Mesendoderm (in vitro differentiated cells): ENCODE measurements around the gene MRPL58.

Source experiments
- DNase-seq: peaks from one replicate; pipeline ENCODE4 v3.0.0; 2013
- H2AK5ac ChIP-seq: 2 replicates; pipeline ENCODE4 v1.6.1; 2013; ENCODE audit warnings: low read length, inconsistent platforms
- H2BK120ac ChIP-seq: 2 replicates; pipeline ENCODE4 v1.6.1; 2013; ENCODE audit warnings: low read depth, mild to moderate bottlenecking, low read length, moderate library complexity, mixed read lengths
- H2BK15ac ChIP-seq: replicated peaks from 2 replicates; pipeline ENCODE4 v1.6.1; 2013; ENCODE audit warnings: low read depth, mild to moderate bottlenecking, moderate library complexity
- H2BK5ac ChIP-seq: 2 replicates; pipeline ENCODE4 v1.6.1; 2013; ENCODE audit warnings: low read length, inconsistent platforms
- H3K18ac ChIP-seq: 2 replicates; pipeline ENCODE4 v1.6.1; 2013; ENCODE audit warnings: mild to moderate bottlenecking, low read length, mixed read lengths
- H3K23ac ChIP-seq: one replicate; pipeline ENCODE4 v1.6.1; 2013; ENCODE audit warnings: low read length
- H3K27ac ChIP-seq: 2 replicates; pipeline ENCODE4 v1.5.1; 2013; ENCODE audit warnings: low read depth, mild to moderate bottlenecking, inconsistent platforms, low read length, moderate library complexity
- H3K27me3 ChIP-seq: 2 replicates; pipeline ENCODE4 v1.6.1; 2013; ENCODE audit warnings: low read length, control low read depth, mild to moderate bottlenecking, inconsistent platforms; ENCODE audit not compliant: insufficient read depth, poor library complexity
- H3K36me3 ChIP-seq: 2 replicates; pipeline ENCODE4 v1.6.1; 2013; ENCODE audit warnings: low read length, inconsistent platforms; ENCODE audit not compliant: control insufficient read depth, insufficient read depth
- H3K4ac ChIP-seq: one replicate; pipeline ENCODE4 v1.6.1; 2013; ENCODE audit warnings: low read depth, mild to moderate bottlenecking, low read length, moderate library complexity
- H3K4me1 ChIP-seq: 2 replicates; pipeline ENCODE4 v1.6.1; 2013; ENCODE audit warnings: low read depth, low read length, inconsistent platforms; ENCODE audit not compliant: control insufficient read depth
- H3K4me2 ChIP-seq: 2 replicates; pipeline ENCODE4 v1.6.1; 2013; ENCODE audit warnings: low read length
- H3K4me3 ChIP-seq: 2 replicates; pipeline ENCODE4 v1.5.1; 2013; ENCODE audit warnings: mild to moderate bottlenecking, low read length
- H3K56ac ChIP-seq: one replicate; pipeline ENCODE4 v1.6.1; 2013; ENCODE audit warnings: low read length
- H3K79me1 ChIP-seq: 2 replicates; pipeline ENCODE4 v1.6.1; 2013; ENCODE audit warnings: low read length, inconsistent platforms
- H3K79me2 ChIP-seq: 2 replicates; pipeline ENCODE4 v1.6.1; 2013; ENCODE audit warnings: mild to moderate bottlenecking, low read length; ENCODE audit not compliant: control insufficient read depth, insufficient read depth
- H3K9ac ChIP-seq: 2 replicates; pipeline ENCODE4 v1.6.1; 2013; ENCODE audit warnings: low read length, inconsistent platforms
- H4K5ac ChIP-seq: one replicate; pipeline ENCODE4 v1.6.1; 2013; ENCODE audit warnings: low read length
- H4K8ac ChIP-seq: one replicate; pipeline ENCODE4 v1.6.1; 2013; ENCODE audit warnings: low read depth, mild to moderate bottlenecking, control low read depth, low read length, moderate library complexity
- whole genome bisulfite sequencing: extraction: QIAGEN DNeasy Blood & Tissue Kit; methylation state at CpG from one replicate; pipeline ENCODE4 v1.1.7; 2013; ENCODE audit warnings: low lambda C conversion rate, missing lambda C conversion rate; ENCODE audit not compliant: insufficient coverage; ENCODE audit errors: extremely low coverage; 5-methylcytosine and 5-hydroxymethylcytosine counted together

The MRPL58 gene

GRCh38 chr17:74972973-74973328 is 39.5 kb upstream of the MRPL58 start:
- Histone ChIP-seq H3K18ac (no peak overlapping the region), H3K4ac (no peak overlapping the region), H4K8ac (no peak overlapping the region), H3K79me1 (no peaks in the 10 kb centered on the region), H3K4me3 (no peak overlapping the region), H3K23ac (no peak overlapping the region), H3K27me3 (peaks cover 6% of the 10 kb centered on the region), H2BK15ac (no peak overlapping the region), H3K9ac (no peak overlapping the region), H4K5ac (no peak overlapping the region), H2BK5ac (no peak overlapping the region), H2BK120ac (no peak overlapping the region), H3K4me1 (peaks cover 3% of the 10 kb centered on the region), H3K27ac (no peak overlapping the region), H3K4me2 (no peak overlapping the region), H3K56ac (no peak overlapping the region), H3K36me3 (no peaks in the 10 kb centered on the region), H2AK5ac (no peak overlapping the region), H3K79me2 (no peaks in the 10 kb centered on the region)
- no peak for DNase-seq
- no CpG with 5 or more reads among the region's 17 CpGs for WGBS

GRCh38 chr17:74975943-74976342 is 36.5 kb upstream of the MRPL58 start:
- no peak overlapping the region for H2BK15ac ChIP-seq
- no peak overlapping the region for H2AK5ac ChIP-seq
- WGBS, result no CpG with 5 or more reads among the region's 4 CpGs
- H3K4me3 ChIP-seq, result no peak overlapping the region
- H3K4me2 ChIP-seq, result no peak overlapping the region
- H2BK5ac ChIP-seq, result no peak overlapping the region
- peaks cover 6% of the 10 kb centered on the region for H3K27me3 ChIP-seq
- no peak for DNase-seq
- no peak overlapping the region for H3K4ac ChIP-seq
- no peaks in the 10 kb centered on the region for H3K79me2 ChIP-seq
- no peak overlapping the region for H3K56ac ChIP-seq
- no peak overlapping the region for H4K8ac ChIP-seq
- H3K9ac ChIP-seq, result no peak overlapping the region
- no peak overlapping the region for H3K18ac ChIP-seq
- H4K5ac ChIP-seq, result no peak overlapping the region
- H2BK120ac ChIP-seq, result no peak overlapping the region
- H3K23ac ChIP-seq, result no peak overlapping the region
- H3K4me1 ChIP-seq, result no peaks in the 10 kb centered on the region
- no peaks in the 10 kb centered on the region for H3K36me3 ChIP-seq
- no peak overlapping the region for H3K27ac ChIP-seq
- no peaks in the 10 kb centered on the region for H3K79me1 ChIP-seq

GRCh38 chr17:74977802-74978201 is 34.7 kb upstream of the MRPL58 start:
- DNase-seq, result no peak

GRCh38 chr17:74978240-74978639 is 34.2 kb upstream of the MRPL58 start:
- Histone ChIP-seq H3K4me1 (no peaks in the 10 kb centered on the region), H4K5ac (no peak overlapping the region), H4K8ac (no peak overlapping the region), H2BK15ac (no peak overlapping the region), H3K27ac (no peak overlapping the region), H2BK5ac (no peak overlapping the region), H3K27me3 (peaks cover under 1% of the 10 kb centered on the region), H3K4me3 (no peak overlapping the region), H3K56ac (no peak overlapping the region), H3K9ac (no peak overlapping the region), H3K79me1 (no peaks in the 10 kb centered on the region), H3K23ac (no peak overlapping the region), H3K4ac (no peak overlapping the region), H2AK5ac (no peak overlapping the region), H3K79me2 (no peaks in the 10 kb centered on the region), H2BK120ac (no peak overlapping the region), H3K36me3 (no peaks in the 10 kb centered on the region), H3K18ac (no peak overlapping the region), H3K4me2 (no peak overlapping the region)
- no CpG with 5 or more reads among the region's 3 CpGs for WGBS
- no peak for DNase-seq

More at GRCh38 chr17:74977802-74978201, 34.7 kb upstream of the MRPL58 start:
- Histone ChIP-seq H3K56ac (no peak overlapping the region), H3K23ac (no peak overlapping the region), H3K4me1 (no peaks in the 10 kb centered on the region), H2BK120ac (no peak overlapping the region), H3K79me1 (no peaks in the 10 kb centered on the region), H4K8ac (no peak overlapping the region), H4K5ac (no peak overlapping the region), H3K27me3 (peaks cover 4% of the 10 kb centered on the region), H3K9ac (no peak overlapping the region), H2AK5ac (no peak overlapping the region), H2BK15ac (no peak overlapping the region), H3K4me3 (no peak overlapping the region), H3K79me2 (no peaks in the 10 kb centered on the region), H3K4ac (no peak overlapping the region), H3K4me2 (no peak overlapping the region), H3K36me3 (no peaks in the 10 kb centered on the region), H3K18ac (no peak overlapping the region), H2BK5ac (no peak overlapping the region), H3K27ac (no peak overlapping the region)
- WGBS, result no CpG with 5 or more reads among the region's 3 CpGs

GRCh38 chr17:74979408-74980146 is 32.9 kb upstream of the MRPL58 start:
- H2BK120ac ChIP-seq, result no peak overlapping the region
- no peak overlapping the region for H4K5ac ChIP-seq
- no peak overlapping the region for H3K23ac ChIP-seq
- no peak overlapping the region for H3K4me2 ChIP-seq
- no peak overlapping the region for H3K4ac ChIP-seq
- WGBS, result no CpG with 5 or more reads among the region's 17 CpGs
- H3K27ac ChIP-seq, result no peak overlapping the region
- no peak overlapping the region for H2AK5ac ChIP-seq
- H3K18ac ChIP-seq, result no peak overlapping the region
- H3K56ac ChIP-seq, result no peak overlapping the region
- H2BK5ac ChIP-seq, result no peak overlapping the region
- no peaks in the 10 kb centered on the region for H3K4me1 ChIP-seq
- no peaks in the 10 kb centered on the region for H3K36me3 ChIP-seq
- no peaks in the 10 kb centered on the region for H3K79me2 ChIP-seq
- H2BK15ac ChIP-seq, result no peak overlapping the region
- H3K27me3 ChIP-seq, result no peaks in the 10 kb centered on the region
- H4K8ac ChIP-seq, result no peak overlapping the region
- H3K9ac ChIP-seq, result no peak overlapping the region
- no peak overlapping the region for H3K4me3 ChIP-seq
- H3K79me1 ChIP-seq, result no peaks in the 10 kb centered on the region
- DNase-seq, result no peak
